Measurements from ENCODE around the gene APBA1.

APBA1 gene

DNA sequence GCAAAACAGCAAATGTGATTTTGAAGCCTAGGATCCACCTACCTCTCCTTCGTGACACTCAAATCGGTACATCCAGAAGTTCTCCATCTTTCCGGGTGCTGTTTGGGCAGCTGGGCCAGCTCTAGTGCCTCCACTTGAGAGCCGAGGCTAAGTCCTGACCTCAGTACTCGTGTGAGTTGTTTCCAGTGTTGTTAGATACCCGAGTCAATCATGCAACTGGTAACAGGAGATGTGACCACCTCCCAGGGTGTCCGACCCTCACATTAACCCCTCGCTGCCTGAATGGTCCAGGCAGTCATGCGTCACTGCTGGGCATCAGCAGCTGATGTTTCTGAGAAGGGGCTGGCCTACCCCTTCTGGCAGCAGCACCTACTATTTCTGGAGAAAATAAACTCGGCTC lies 176.9 kb downstream of the APBA1 start:
- no peak overlapping the region for H3K27ac Mint-ChIP-seq (ENCODE audit: low read depth)
- H3K27me3 Mint-ChIP-seq, result peaks cover 20% of the 10 kb centered on the region
- ATAC-seq (replicated peaks; ENCODE audit: extremely low read depth, poor library complexity, severe bottlenecking) (no peak), DNase-seq (ENCODE audit: low spot score in 2 of 2) (no peak)
- H3K36me3 Mint-ChIP-seq (ENCODE audit: insufficient read depth), result no peaks in the 10 kb centered on the region
- no peak overlapping the region for H3K4me3 Mint-ChIP-seq
- no peaks in the 10 kb centered on the region for H3K9me3 Mint-ChIP-seq
- no peaks in the 10 kb centered on the region for H3K4me1 Mint-ChIP-seq

DNA sequence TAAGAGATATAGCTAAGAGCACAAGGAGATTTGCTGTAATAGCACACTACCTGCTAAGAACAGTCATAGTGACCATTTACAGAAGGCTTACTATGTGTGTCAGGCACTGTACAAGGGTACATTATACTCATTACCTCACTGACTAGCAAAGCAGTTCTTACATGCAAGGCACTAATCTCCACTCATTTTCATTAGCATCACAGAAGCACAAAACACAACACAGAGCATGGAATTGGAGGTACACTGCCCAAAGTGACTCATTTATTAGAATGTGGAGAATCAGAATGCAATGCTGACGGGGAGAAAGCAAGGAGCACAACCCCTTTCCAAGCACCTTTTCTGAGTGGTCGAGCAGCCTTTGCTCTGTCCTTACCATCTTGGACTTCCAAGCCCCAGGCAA lies 177.4 kb downstream of the APBA1 start:
- Mint-ChIP-seq H3K9me3 (no peaks in the 10 kb centered on the region), H3K27me3 (peaks cover 20% of the 10 kb centered on the region), H3K4me1 (no peaks in the 10 kb centered on the region), H3K27ac (ENCODE audit: low read depth) (no peak overlapping the region), H3K4me3 (no peak overlapping the region), H3K36me3 (ENCODE audit: insufficient read depth) (no peaks in the 10 kb centered on the region)
- no peak for DNase-seq (ENCODE audit: low spot score in 2 of 2)
- no peak for ATAC-seq (replicated peaks; ENCODE audit: extremely low read depth, poor library complexity, severe bottlenecking)

DNA sequence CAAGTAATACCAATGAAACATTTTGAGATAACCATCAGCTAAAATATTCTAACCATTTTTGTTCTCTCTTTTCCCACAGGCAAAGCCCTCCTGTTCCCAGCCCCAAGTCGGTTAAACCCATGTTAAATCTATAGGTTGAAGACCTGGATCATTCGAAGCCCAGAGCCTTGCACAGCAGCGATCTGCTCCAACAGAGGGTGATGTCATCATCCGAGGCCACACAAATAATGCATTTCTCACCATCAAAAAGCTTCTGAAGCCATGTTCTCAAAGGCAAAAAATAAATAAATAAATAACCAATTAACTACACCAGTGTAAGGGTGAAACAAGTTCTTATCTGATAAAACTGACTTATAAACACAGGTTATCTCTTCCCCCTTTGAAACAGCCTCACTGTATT lies 178.0 kb downstream of the APBA1 start:
- no peak for DNase-seq (ENCODE audit: low spot score in 2 of 2)
- Mint-ChIP-seq H3K27ac (ENCODE audit: low read depth) (no peak overlapping the region), H3K36me3 (ENCODE audit: insufficient read depth) (no peaks in the 10 kb centered on the region), H3K4me3 (no peak overlapping the region), H3K27me3 (peaks cover 20% of the 10 kb centered on the region), H3K4me1 (no peaks in the 10 kb centered on the region), H3K9me3 (no peaks in the 10 kb centered on the region)
- ATAC-seq (replicated peaks; ENCODE audit: extremely low read depth, poor library complexity, severe bottlenecking), result no peak

- H3K27me3 Mint-ChIP-seq, result no peaks in the 10 kb centered on the region
- H3K27ac Mint-ChIP-seq (ENCODE audit: low read depth), result peak overlapping the region; percentile 22
- no peak for DNase-seq (ENCODE audit: low spot score in 2 of 2)
- no peaks in the 10 kb centered on the region for H3K4me1 Mint-ChIP-seq
- ATAC-seq (replicated peaks; ENCODE audit: extremely low read depth, poor library complexity, severe bottlenecking), result no peak
- H3K36me3 Mint-ChIP-seq (ENCODE audit: insufficient read depth), result no peaks in the 10 kb centered on the region
- peaks cover 5% of the 10 kb centered on the region for H3K9me3 Mint-ChIP-seq
- H3K4me3 Mint-ChIP-seq, result no peak overlapping the region
Measured at GRCh38 chr9:69486498-69486897, 185.7 kb downstream of the APBA1 start.

DNA sequence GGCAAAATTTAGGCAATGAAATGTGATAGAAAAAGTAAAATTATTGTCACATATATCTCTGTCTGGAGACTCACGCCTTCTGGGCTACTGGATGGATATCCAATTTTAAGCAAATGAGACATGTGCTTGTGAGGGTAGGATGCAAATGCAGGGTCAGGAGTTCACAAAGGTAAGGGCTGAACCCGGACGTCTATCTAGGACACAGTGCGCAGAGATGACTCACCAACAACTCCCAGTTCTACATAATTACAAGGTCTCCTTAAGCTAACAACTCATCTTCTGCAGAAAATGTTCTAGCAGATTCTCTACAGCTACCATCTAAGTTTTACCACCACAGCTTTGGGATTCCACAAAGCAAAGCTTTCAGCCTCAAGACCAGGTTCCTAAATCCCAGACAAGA lies 186.7 kb downstream of the APBA1 start:
- no peak overlapping the region for H3K27ac Mint-ChIP-seq (ENCODE audit: low read depth)
- DNase-seq (ENCODE audit: low spot score in 2 of 2) (no peak), ATAC-seq (replicated peaks; ENCODE audit: extremely low read depth, poor library complexity, severe bottlenecking) (no peak)
- no peaks in the 10 kb centered on the region for H3K27me3 Mint-ChIP-seq
- no peaks in the 10 kb centered on the region for H3K36me3 Mint-ChIP-seq (ENCODE audit: insufficient read depth)
- peaks cover 5% of the 10 kb centered on the region for H3K9me3 Mint-ChIP-seq
- no peak overlapping the region for H3K4me3 Mint-ChIP-seq
- no peaks in the 10 kb centered on the region for H3K4me1 Mint-ChIP-seq

- DNase-seq (ENCODE audit: low spot score in 2 of 2) (no peak), ATAC-seq (replicated peaks; ENCODE audit: extremely low read depth, poor library complexity, severe bottlenecking) (no peak)
- H3K4me3 Mint-ChIP-seq, result no peak overlapping the region
- H3K36me3 Mint-ChIP-seq (ENCODE audit: insufficient read depth), result no peaks in the 10 kb centered on the region
- no peaks in the 10 kb centered on the region for H3K4me1 Mint-ChIP-seq
- peaks cover 5% of the 10 kb centered on the region for H3K9me3 Mint-ChIP-seq
- H3K27ac Mint-ChIP-seq (ENCODE audit: low read depth), result no peak overlapping the region
- no peaks in the 10 kb centered on the region for H3K27me3 Mint-ChIP-seq
Measured at GRCh38 chr9:69483886-69484422, 188.2 kb downstream of the APBA1 start.

GRCh38 chr9:69476797-69477196 lies 195.4 kb downstream of the APBA1 start:
- peaks cover 32% of the 10 kb centered on the region for H3K27me3 Mint-ChIP-seq
- ATAC-seq (replicated peaks; ENCODE audit: extremely low read depth, poor library complexity, severe bottlenecking) (no peak), DNase-seq (ENCODE audit: low spot score in 2 of 2) (no peak)
- H3K36me3 Mint-ChIP-seq (ENCODE audit: insufficient read depth), result no peaks in the 10 kb centered on the region
- H3K4me1 Mint-ChIP-seq, result peaks cover 11% of the 10 kb centered on the region
- no peak overlapping the region for H3K4me3 Mint-ChIP-seq
- no peaks in the 10 kb centered on the region for H3K9me3 Mint-ChIP-seq
- H3K27ac Mint-ChIP-seq (ENCODE audit: low read depth), result no peak overlapping the region

- H3K27me3 Mint-ChIP-seq, result peaks cover 32% of the 10 kb centered on the region
- H3K9me3 Mint-ChIP-seq, result no peaks in the 10 kb centered on the region
- peaks cover 11% of the 10 kb centered on the region for H3K4me1 Mint-ChIP-seq
- ATAC-seq (replicated peaks; ENCODE audit: extremely low read depth, poor library complexity, severe bottlenecking) (peak; percentile 56), DNase-seq (ENCODE audit: low spot score in 2 of 2) (no peak)
- no peak overlapping the region for H3K27ac Mint-ChIP-seq (ENCODE audit: low read depth)
- H3K36me3 Mint-ChIP-seq (ENCODE audit: insufficient read depth), result no peaks in the 10 kb centered on the region
- H3K4me3 Mint-ChIP-seq, result no peak overlapping the region
Measured at GRCh38 chr9:69476016-69476415, 196.2 kb downstream of the APBA1 start.

DNA sequence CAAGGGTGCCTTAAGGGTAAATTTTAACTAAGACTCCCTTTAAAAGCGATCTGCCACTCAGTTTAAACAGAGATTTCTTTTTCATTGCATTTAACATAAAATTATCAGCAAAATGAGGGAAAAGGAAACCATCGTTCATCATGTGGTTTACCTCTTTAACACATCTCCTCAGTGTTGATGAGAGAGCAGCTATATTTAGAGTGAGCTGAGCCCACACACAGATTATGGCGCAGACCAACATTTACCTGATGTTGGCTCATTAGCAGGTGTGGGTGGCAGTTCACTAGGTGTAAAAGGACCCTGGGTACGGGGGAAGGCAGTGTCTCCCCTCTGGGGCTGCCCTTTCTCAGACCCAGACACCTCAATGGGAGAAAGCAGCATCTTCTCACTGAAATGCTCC lies 197.3 kb downstream of the APBA1 start:
- peaks cover 11% of the 10 kb centered on the region for H3K4me1 Mint-ChIP-seq
- H3K27ac Mint-ChIP-seq (ENCODE audit: low read depth), result no peak overlapping the region
- H3K4me3 Mint-ChIP-seq, result no peak overlapping the region
- DNase-seq (ENCODE audit: low spot score in 2 of 2) (no peak), ATAC-seq (replicated peaks; ENCODE audit: extremely low read depth, poor library complexity, severe bottlenecking) (no peak)
- H3K36me3 Mint-ChIP-seq (ENCODE audit: insufficient read depth), result no peaks in the 10 kb centered on the region
- H3K9me3 Mint-ChIP-seq, result no peaks in the 10 kb centered on the region
- H3K27me3 Mint-ChIP-seq, result peaks cover 32% of the 10 kb centered on the region

- DNase-seq (ENCODE audit: low spot score in 2 of 2), result no peak
- peaks cover 11% of the 10 kb centered on the region for H3K4me1 Mint-ChIP-seq
- ATAC-seq (replicated peaks; ENCODE audit: extremely low read depth, poor library complexity, severe bottlenecking), result no peak
- peaks cover 32% of the 10 kb centered on the region for H3K27me3 Mint-ChIP-seq
- no peaks in the 10 kb centered on the region for H3K9me3 Mint-ChIP-seq
- no peak overlapping the region for H3K4me3 Mint-ChIP-seq
- H3K27ac Mint-ChIP-seq (ENCODE audit: low read depth), result no peak overlapping the region
- H3K36me3 Mint-ChIP-seq (ENCODE audit: insufficient read depth), result no peaks in the 10 kb centered on the region
Measured at GRCh38 chr9:69472101-69472620, 200.0 kb downstream of the APBA1 start.

- Mint-ChIP-seq H3K4me1 (peaks cover 11% of the 10 kb centered on the region), H3K27ac (ENCODE audit: low read depth) (no peak overlapping the region), H3K27me3 (peaks cover 27% of the 10 kb centered on the region), H3K4me3 (no peak overlapping the region), H3K36me3 (ENCODE audit: insufficient read depth) (no peaks in the 10 kb centered on the region), H3K9me3 (no peaks in the 10 kb centered on the region)
- DNase-seq (ENCODE audit: low spot score in 2 of 2) (no peak), ATAC-seq (replicated peaks; ENCODE audit: extremely low read depth, poor library complexity, severe bottlenecking) (no peak)
Measured at GRCh38 chr9:69471433-69471832, 200.7 kb downstream of the APBA1 start.

DNA sequence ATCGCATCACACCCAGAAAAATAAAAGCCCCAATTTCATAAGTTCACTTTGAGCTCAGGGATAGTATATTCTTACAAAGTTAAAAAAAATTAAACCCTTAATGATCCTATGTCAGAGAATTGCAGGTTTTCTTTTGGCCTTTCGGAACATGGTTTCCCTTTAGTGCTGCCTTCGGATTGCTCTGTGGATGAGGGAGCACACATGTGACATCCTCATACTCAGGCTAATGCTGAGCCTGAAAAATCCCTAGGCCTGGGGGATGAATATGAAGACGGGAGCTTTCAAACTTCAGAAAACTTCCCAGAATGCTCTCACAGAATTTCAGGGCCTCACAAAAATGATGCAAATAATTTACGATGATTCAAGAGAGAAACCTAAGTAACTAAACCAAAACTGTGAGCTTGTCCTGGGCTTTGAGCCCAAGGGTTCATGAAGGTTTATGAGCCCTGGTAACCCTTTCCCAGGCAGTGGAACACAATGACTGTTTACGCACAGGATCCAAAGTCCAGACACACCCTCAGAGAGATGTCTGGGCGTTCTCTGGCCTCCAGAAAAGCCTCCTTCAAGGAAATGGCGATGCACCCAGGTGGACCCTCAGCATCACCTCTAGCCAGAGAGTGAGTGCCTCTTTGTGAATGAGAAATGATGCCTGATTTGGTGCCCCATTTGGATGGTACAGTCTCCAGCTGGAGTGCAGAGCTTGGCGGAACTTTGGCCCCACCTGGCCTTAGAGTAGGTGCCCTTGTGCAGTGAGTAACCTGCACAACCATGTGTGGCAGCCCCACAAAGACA lies 201.8 kb downstream of the APBA1 start:
- Mint-ChIP-seq H3K9me3 (no peaks in the 10 kb centered on the region), H3K27me3 (peaks cover 18% of the 10 kb centered on the region), H3K4me3 (no peak overlapping the region), H3K4me1 (peaks cover 5% of the 10 kb centered on the region), H3K27ac (ENCODE audit: low read depth) (no peak overlapping the region), H3K36me3 (ENCODE audit: insufficient read depth) (no peaks in the 10 kb centered on the region)
- ATAC-seq (replicated peaks; ENCODE audit: extremely low read depth, poor library complexity, severe bottlenecking), result no peak
- DNase-seq (ENCODE audit: low spot score in 2 of 2), result no peak

DNA sequence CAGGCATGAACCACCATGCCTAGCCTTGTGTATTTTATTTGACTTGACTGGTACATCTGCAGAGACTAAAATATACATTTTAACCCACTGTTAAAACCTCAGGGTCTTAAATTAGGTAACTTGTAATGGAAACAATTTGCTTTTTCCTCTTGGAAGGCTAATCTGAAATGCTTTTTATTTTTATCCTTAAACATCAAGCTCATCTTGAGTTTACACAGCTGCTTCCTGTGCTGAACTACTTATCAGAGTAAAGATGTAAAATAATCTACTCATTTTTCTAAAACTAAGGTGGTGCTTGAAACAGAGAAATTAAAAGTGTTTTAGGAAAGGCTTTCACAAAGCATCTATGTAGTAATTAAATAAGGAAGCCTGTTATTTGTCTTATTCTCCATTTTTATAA lies 203.0 kb downstream of the APBA1 start:
- H3K27ac Mint-ChIP-seq (ENCODE audit: low read depth), result no peak overlapping the region
- no peaks in the 10 kb centered on the region for H3K9me3 Mint-ChIP-seq
- ATAC-seq (replicated peaks; ENCODE audit: extremely low read depth, poor library complexity, severe bottlenecking), result no peak
- DNase-seq (ENCODE audit: low spot score in 2 of 2), result no peak
- H3K4me3 Mint-ChIP-seq, result no peak overlapping the region
- H3K27me3 Mint-ChIP-seq, result peaks cover 20% of the 10 kb centered on the region
- no peaks in the 10 kb centered on the region for H3K36me3 Mint-ChIP-seq (ENCODE audit: insufficient read depth)
- H3K4me1 Mint-ChIP-seq, result no peaks in the 10 kb centered on the region
